Bone marrow (tissue), 2 donors: ENCODE results near the gene MTMR11.

Source experiments
- DNase-seq, 2 donors: peaks; one replicate each; lab custom pipeline; 2025; lab: John Stamatoyannopoulos, UW

MTMR11 gene

GRCh38 chr1:149936992-149937705 lies 470 bp upstream of the MTMR11 start:
- no peak for DNase-seq

DNA sequence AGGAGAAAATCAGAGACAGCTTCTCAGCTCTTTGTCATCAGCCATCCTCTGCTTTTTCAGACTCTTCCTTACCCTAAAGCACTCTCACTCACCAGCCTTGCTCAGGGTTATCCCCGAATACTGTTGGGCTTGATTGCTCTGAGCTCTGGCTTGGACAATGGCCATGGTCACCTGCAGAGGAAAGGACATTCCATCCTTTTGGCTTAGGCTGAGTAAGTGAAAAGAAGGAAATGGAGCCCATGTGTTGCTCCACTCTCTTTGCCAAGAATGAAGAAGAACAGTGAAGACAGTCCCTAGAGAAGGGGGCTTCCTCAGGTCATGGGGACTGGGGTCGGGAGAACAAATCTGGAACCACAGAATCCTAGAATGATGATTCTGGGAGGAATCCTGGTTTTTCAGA lies 2.3 kb downstream of the MTMR11 start:
- no peak for DNase-seq

DNA sequence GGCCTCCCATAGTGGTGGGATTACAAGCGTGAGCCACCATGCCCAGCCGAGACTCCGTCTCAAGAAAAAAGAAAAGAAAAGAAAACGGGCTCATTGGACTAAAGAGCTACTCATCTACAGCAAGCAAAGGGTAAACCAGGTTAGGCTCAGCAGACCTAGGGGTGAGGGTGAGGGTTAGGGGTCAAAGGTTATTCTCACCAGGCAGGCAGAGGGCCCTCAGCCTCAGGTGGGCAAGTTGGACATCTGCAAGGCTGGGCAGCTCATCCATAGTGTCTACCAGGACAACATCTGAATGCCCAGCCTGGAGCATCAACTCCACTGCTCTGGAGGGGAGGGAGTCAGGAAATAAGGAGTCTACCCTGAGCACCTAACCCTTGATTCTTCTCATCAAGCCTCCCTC lies 3.5 kb downstream of the MTMR11 start:
- no peak for DNase-seq

DNA sequence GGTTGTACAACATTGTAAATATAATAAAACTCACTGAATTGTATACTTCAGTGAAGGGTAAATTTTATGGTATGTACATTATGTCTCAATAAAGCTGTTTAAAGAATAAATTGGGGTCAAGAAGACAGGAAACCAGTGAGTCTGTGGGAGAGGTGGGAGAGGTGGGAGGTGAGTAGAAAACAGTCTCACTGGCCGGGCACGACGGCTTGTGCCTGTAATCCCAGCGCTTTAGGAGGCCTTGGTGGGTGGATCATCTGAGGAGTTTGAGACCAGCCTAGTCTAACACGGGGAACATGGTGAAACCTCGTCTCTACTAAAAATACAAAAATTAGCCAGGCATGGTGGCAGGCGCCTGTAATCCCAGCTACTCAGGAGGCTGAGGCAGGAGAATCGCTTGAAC lies 4.2 kb downstream of the MTMR11 start:
- no peak for DNase-seq

DNA sequence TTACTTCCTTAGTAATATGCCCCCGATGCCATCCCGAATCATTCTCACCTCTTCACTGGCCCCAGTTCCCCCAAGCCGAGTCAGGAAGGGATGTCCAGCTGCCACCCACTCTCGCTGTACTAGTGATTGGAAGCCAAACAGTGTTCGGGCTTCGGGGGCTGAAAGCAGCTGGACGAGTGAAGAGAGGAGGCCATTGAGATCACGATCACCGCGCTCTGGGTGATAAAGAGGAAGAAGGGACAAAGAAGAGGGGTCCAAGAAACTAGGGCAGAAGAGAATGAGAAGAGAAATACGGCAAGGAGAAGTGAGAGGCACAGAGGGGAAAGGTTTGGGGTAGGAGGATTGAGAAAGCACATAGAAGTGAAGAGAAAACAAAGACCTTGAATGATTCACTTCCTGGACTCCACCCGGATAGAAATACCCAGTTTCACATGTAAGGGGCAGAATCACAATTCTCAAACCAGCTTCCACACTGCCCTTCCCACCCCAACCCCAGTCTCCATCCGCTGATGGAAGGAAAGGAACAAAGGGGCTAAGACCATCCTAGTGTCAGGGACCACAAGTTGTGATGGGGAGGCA lies 5.4 kb downstream of the MTMR11 start:
- DNase-seq, result no peak

GRCh38 chr1:149929856-149930255 lies 6.8 kb downstream of the MTMR11 start:
- no peak for DNase-seq

DNA sequence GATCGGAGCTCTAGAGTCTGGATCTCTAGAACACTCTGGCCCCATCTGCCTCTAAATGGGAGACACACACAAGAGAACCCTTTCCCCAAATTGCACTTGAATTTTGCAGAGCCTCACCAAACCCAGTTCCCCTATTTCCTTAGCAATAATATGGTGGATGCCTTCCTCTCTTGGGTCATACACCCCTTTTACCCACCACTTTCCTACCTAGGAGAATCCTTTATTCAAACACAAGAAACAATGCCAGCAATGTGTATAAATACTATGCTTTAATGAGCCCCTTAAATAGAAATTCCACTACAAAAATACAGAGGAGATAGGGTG lies 8.3 kb downstream of the MTMR11 start:
- DNase-seq, result no peak

- peak; percentile 81 to 93 for DNase-seq
Observed at GRCh38 chr1:149927563-149928400, 8.9 kb downstream of the MTMR11 start, which contains the start of gene SF3B4. Gene SF3B4, minus strand, starts transcription at chr1:149927803. Its CDS starts 44 bp downstream, at chr1:149927759.

DNA sequence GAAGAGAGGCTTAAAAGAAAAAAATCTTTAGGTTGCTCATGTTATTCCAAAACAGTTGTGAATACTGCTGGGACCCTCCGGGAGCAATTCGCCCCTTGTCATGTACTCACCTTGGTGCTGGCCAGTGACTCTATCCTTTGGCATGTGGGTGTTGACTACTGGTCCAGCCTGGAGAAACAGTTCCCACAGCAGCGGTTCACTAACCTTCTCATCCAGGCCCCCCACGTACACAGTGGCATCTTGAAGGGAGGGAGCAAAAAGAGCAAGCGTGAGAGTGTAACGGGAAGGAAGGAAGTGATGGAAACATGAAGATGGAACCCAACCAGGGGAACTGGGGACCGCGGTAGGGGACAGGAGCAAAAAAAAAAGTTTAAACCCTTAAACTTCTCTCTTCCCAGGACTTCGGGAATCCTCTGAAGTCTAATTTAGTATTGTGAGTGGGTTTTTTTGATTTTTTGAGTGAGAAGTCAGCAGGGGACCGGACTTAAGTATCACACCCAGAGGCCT lies 9.6 kb downstream of the MTMR11 start:
- no peak for DNase-seq

DNA sequence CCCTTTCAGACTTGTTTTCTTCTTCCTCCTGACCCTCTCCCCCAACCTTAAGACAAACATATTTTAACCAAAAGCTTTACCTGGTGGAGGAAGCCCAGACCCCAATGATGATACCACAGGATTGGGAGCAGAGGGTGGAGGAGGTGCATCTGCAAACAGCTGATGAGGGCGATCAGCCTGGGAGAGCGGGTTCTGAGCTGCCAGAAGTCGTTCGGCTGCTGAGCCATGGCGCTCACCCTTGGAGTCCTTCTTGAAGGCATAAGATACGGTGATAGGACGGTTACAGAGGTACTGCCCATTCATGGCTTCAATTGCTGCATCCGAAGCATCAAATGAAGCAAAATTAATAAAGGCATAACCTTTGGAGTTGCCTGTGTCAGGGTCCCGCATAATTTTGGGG lies 10.4 kb downstream of the MTMR11 start:
- no peak for DNase-seq

DNA sequence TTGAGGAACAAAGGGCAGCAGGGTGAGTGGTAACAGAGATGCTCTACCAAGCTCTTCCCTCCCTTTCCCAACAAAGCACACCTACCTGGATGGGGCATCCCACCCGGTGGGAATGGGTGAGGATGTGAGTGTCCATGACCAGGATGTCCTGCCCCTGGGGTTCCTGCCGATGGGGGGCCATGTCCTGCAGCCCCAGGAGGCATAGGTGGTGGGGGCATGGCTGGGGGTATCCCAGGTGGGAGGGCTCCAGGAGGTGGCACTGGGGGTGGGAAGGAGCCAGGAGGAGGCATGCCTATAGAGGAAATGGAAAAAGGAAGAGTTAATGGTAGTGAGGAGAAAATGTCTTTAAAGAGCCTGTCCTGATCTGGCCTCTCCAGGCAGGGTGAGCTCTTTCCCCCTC lies 10.9 kb downstream of the MTMR11 start:
- DNase-seq, result no peak

DNA sequence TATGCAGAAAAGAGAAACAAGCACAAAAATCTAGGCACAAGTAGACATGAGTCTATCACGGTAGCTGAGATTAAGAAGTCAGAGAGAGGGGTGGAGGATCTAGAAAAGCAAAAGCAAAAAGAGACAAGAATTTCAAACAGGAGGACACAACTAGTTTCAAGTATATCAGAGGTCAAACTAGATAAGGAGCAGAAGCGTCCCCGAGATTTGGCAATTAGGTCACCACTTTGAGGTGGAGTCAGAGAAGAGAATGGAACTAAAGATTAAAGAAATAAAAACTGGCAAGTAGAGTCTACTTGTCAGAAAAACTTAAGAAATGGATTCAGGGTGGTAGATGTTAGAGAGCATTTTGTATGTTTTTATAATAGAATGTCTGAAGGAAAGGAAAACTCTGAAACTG lies 11.3 kb downstream of the MTMR11 start:
- no peak for DNase-seq

- DNase-seq, result no peak
Observed at GRCh38 chr1:149923626-149924025, 13.1 kb downstream of the MTMR11 start.

GRCh38 chr1:149917571-149918144 lies 19.0 kb downstream of the MTMR11 start, which contains the start of gene SV2A:
Gene SV2A, minus strand, starts transcription at chr1:149917844. Its CDS starts 4,004 bp downstream, at chr1:149913840.
- DNase-seq, result peak in 1 of 2 donors; percentile 39

- no peak for DNase-seq
Observed at GRCh38 chr1:149916898-149917252, 19.8 kb downstream of the MTMR11 start.

DNA sequence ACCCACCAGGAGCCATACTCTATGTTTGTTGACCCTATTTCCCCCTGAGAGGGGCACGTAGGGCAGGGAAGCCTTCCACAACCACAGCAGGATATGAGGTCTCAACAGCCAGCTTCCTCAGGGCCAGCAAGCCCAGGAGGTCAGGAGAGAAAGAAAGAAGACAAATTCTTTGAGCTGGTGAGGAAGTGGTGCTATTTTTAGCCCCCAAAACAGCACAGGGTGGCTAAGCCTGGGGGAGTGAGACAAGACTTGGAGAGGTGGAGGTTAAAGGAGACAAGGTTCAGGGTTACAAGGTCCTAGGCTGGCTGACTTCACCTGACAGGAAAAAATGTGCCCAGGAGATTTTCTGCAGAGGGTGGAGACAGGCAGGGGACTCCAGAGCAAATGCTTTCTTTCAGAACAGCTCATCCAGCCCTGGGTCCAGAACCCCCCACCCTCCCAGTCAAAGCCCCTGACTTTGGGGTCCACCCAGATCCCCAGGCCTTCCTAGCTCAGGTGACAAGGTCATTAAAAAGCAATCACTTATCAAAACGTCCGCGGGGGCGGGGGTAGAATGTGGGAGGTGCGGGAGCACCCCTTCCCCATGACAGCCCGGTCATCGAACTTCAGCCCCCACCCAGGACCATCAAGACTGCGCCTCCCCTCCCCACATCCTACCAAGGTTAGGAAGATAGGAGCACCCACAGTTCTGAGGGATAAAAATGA lies 20.3 kb downstream of the MTMR11 start:
- peak in 1 of 2 donors; percentile 20 for DNase-seq

- DNase-seq, result no peak
Observed at GRCh38 chr1:149915429-149916192, 21.1 kb downstream of the MTMR11 start.

DNA sequence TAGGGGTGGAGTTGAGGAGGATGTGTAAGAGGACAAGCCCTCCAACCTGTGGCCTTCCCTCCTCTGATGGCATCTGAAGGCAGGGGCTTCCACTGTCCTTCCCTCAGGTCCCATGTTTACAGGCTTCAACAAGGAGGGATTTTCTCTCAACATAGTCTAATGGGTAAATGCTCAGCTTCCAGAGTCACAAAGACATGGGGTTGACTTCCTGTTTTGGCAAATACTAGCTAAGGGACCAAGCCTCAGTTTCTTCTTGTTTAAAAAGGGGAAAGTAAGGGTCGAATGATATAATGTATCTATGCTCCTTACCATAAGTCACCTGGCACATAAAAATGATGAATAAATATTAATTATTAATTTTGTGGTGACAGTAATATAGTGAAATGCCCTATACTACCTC lies 22.1 kb downstream of the MTMR11 start:
- DNase-seq, result no peak

DNA sequence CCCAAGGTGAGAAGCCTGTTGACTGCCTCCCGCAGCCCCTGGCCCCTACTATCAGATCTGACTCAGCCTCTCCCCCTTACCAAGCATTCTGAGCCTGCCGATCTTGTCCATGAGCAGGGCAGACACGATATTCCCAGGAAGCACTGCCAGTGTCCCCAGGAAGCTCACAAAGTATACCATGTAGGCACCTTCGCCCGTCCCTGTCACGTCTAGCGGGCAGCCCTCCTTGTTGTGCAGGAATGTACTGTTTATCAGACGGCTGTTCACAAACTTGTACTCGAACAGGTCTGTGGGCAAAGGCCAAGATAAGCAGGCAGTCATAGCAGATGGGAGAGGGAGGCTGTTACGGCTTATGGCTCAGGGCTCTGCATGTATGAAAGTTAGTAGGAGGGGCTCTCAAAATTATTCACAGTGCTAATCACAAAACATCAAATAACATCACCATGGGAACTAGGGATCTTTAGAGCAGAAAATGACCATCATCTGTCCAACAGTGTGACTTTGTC lies 30.1 kb downstream of the MTMR11 start:
- no peak for DNase-seq

- no peak for DNase-seq
Observed at GRCh38 chr1:149903836-149904491, 32.7 kb downstream of the MTMR11 start.
